ENCODE measurements around the gene PRMT9.

Gene PRMT9

GRCh38 chr4:147683188-147683591 is 773 bp downstream of the PRMT9 start:
- peak; percentile 35 for DNase-seq (ENCODE audit: low read depth)
- TF ChIP-seq CTCF (conservative IDR thresholded peaks at IDR 0.05; ENCODE audit: control insufficient read depth, insufficient read depth, low read depth, low read length): no peak

DNA sequence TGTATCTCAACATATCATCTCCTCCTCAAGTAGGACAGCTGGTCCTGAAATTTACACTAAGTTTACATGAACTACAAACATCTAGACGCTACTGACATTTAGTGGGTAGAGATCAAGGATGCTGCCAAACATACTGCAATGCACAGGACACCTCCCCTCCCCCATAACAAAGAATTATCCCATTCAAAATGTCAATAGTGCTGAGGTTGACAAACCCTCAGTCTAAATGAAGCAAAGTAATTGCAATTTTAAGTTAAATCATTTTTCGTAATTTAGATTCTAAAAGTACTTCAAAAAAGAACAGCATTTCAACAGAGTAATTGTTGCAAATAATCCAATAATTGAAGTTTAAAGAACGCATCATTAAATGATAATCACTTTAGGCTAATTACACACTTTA is 1.2 kb downstream of the PRMT9 start:
- TF ChIP-seq CTCF (conservative IDR thresholded peaks at IDR 0.05; ENCODE audit: control insufficient read depth, insufficient read depth, low read depth, low read length): no peak

More at GRCh38 chr4:147683188-147683591, 773 bp downstream of the PRMT9 start:
- H3K4me3 ChIP-seq (ENCODE audit: control insufficient read depth, low read depth, low read length): peak overlapping the region; percentile 90

DNA sequence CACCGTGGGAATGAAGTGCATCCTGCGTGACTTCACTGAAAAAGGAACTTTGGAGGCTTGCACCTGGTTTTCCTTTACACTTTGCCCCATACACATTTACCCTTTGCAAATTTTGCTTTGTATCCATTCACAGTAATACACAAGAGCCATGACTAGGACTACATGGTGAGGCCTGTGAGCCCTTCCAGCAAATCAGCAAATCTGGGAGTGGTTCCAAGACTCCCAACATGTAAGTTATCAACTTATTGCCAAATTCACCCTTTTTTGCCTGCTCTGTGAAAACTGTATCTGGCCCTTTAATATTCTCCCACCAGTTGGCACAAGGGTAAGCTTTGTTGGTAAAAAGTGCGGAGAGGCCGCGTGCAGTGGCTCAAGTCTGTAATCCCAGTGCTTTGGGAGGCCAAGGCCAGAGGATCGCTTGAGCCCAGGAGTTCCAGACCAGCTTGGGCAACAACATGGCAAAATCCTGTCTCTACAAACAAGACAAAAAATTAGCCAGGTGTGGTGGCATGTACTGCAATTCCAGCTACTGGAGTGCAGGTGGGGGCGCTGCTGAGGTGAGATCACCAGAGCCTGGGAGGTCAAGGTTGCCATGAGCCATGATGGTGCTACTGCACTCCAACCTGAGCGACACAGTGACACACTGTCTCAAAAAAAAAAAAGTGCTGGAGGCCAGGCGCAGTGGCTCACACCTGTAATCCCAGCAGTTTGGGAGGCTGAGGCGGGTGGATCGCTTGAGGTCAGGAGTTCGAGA is 5.0 kb downstream of the PRMT9 start:
- no peak overlapping the region for H3K4me3 ChIP-seq (ENCODE audit: control insufficient read depth, low read depth, low read length)
- peak; percentile 49 for DNase-seq (ENCODE audit: low read depth)
- TF ChIP-seq CTCF (conservative IDR thresholded peaks at IDR 0.05; ENCODE audit: control insufficient read depth, insufficient read depth, low read depth, low read length): no peak

More for the DNA sequence above, 1.2 kb downstream of the PRMT9 start:
- no peak for DNase-seq (ENCODE audit: low read depth)
- peak overlapping the region; percentile 90 for H3K4me3 ChIP-seq (ENCODE audit: control insufficient read depth, low read depth, low read length)

GRCh38 chr4:147678106-147678505 is 5.9 kb downstream of the PRMT9 start:
- TF ChIP-seq CTCF (conservative IDR thresholded peaks at IDR 0.05; ENCODE audit: control insufficient read depth, insufficient read depth, low read depth, low read length): no peak
- H3K4me3 ChIP-seq (ENCODE audit: control insufficient read depth, low read depth, low read length): no peak overlapping the region
- DNase-seq (ENCODE audit: low read depth): no peak

GRCh38 chr4:147674496-147674895 is 9.5 kb downstream of the PRMT9 start:
- TF ChIP-seq CTCF (conservative IDR thresholded peaks at IDR 0.05; ENCODE audit: control insufficient read depth, insufficient read depth, low read depth, low read length): no peak
- peak; percentile 46 for DNase-seq (ENCODE audit: low read depth)
- H3K4me3 ChIP-seq (ENCODE audit: control insufficient read depth, low read depth, low read length): no peak overlapping the region

DNA sequence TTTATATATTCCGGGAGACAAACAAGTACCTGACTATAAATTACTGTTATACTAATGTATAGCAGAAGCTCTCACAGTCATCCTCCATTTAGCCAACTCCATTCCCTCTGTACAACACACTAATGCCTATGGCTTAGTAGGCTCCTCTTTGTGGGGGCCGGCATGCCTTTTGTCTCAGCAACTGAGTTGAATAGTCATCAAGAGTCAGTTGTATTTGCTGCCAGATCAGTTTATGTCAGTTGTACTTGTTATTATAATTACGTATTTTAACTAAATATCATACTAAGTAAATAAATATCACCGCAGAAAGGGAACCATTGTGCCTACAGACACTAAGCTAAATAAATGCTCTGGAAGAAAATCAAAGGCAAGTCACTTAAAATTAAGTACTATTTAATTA is 9.9 kb downstream of the PRMT9 start:
- no peak for TF ChIP-seq CTCF (conservative IDR thresholded peaks at IDR 0.05; ENCODE audit: control insufficient read depth, insufficient read depth, low read depth, low read length)
- DNase-seq (ENCODE audit: low read depth): no peak
- H3K4me3 ChIP-seq (ENCODE audit: control insufficient read depth, low read depth, low read length): no peak overlapping the region

Measured in fibroblast of mammary gland (primary cell).